Osteoblast (primary cell): ENCODE results near the gene MYOZ3. TPM values are rescaled to one million over a fixed set of nuclear protein-coding genes. Genes with fewer than 3 reads are reported as not detected.

ENCODE experiments used
- DNase-seq: peaks from one replicate; pipeline ENCODE4 v3.0.0; 2011; ENCODE audit warnings: low spot score, mixed read lengths; ENCODE audit not compliant: insufficient read length; ENCODE audit errors: missing footprints
- H2AFZ ChIP-seq: 2 replicates; pipeline ENCODE4 v1.6.0; 2011; ENCODE audit warnings: mild to moderate bottlenecking, low read length
- H3K27ac ChIP-seq: 2 replicates; pipeline ENCODE4 v1.5.1; 2011; ENCODE audit warnings: mild to moderate bottlenecking, low read depth, low read length, moderate library complexity
- H3K27me3 ChIP-seq: 2 replicates; pipeline ENCODE4 v1.6.0; 2012; ENCODE audit warnings: mild to moderate bottlenecking, control low read depth, inconsistent platforms, low read length, moderate library complexity; ENCODE audit not compliant: insufficient read depth
- H3K36me3 ChIP-seq: 2 replicates; pipeline ENCODE4 v1.5.1; 2011; ENCODE audit warnings: mild to moderate bottlenecking, low read length, control low read depth, moderate library complexity; ENCODE audit not compliant: insufficient read depth
- H3K4me1 ChIP-seq: 2 replicates; pipeline ENCODE4 v1.5.1; 2011; ENCODE audit warnings: mild to moderate bottlenecking, low read length, control low read depth, moderate library complexity; ENCODE audit not compliant: insufficient read depth
- H3K4me2 ChIP-seq: 2 replicates; pipeline ENCODE4 v1.6.0; 2011; ENCODE audit warnings: mild to moderate bottlenecking, low read length; ENCODE audit not compliant: insufficient read depth
- H3K4me3 ChIP-seq: fragments of 200-600 bp; sonication (generic); 3 replicates; pipeline ENCODE4 v1.5.1; 2012; ENCODE audit warnings: mild to moderate bottlenecking, low read length, inconsistent platforms; ENCODE audit not compliant: insufficient read depth
- H3K79me2 ChIP-seq: 2 replicates; pipeline ENCODE4 v1.6.0; 2012; ENCODE audit warnings: mild to moderate bottlenecking, low read length, control low read depth, inconsistent platforms; ENCODE audit not compliant: insufficient read depth
- H3K9me3 ChIP-seq: 2 replicates; pipeline ENCODE4 v1.5.1; 2011; ENCODE audit warnings: low read depth, low read length, control low read depth
- H4K20me1 ChIP-seq: 2 replicates; pipeline ENCODE4 v1.6.0; 2012; ENCODE audit warnings: mild to moderate bottlenecking, low read length, control low read depth; ENCODE audit not compliant: insufficient read depth
- CTCF ChIP-seq: IDR thresholded peaks from 2 replicates; pipeline ENCODE4 v1.5.1; 2011; ENCODE audit warnings: mild to moderate bottlenecking, low read depth, low read length, moderate library complexity; ENCODE audit errors: extremely low read depth
- total RNA-seq: library from RNA; depleted of rRNA; stranded (reverse); fragments of >200 nt; gene quantifications from 2 replicates; pipeline ENCODE4 v1.2.3, GENCODE V29; 2012

The MYOZ3 gene
- total RNA-seq, 1 donor: under 0.01 TPM

GRCh38 chr5:150670275-150670947 is 9.4 kb downstream of the MYOZ3 start:
- no peaks in the 10 kb centered on the region for H3K36me3 ChIP-seq
- H3K79me2 ChIP-seq: no peaks in the 10 kb centered on the region
- no peak overlapping the region for H2AFZ ChIP-seq
- peak; percentile 74 for DNase-seq
- H4K20me1 ChIP-seq: no peaks in the 10 kb centered on the region
- peaks cover 27% of the 10 kb centered on the region for H3K4me1 ChIP-seq
- no peak for TF ChIP-seq CTCF
- H3K4me2 ChIP-seq: no peak overlapping the region
- H3K9me3 ChIP-seq: no peaks in the 10 kb centered on the region
- H3K4me3 ChIP-seq: no peak overlapping the region
- peaks cover 6% of the 10 kb centered on the region for H3K27me3 ChIP-seq
- H3K27ac ChIP-seq: no peak overlapping the region

- DNase-seq: peak; percentile 32
- TF ChIP-seq CTCF: no peak
- H4K20me1 ChIP-seq: no peaks in the 10 kb centered on the region
- peaks cover 27% of the 10 kb centered on the region for H3K4me1 ChIP-seq
- H3K36me3 ChIP-seq: no peaks in the 10 kb centered on the region
- H3K27ac ChIP-seq: no peak overlapping the region
- H3K4me2 ChIP-seq: no peak overlapping the region
- H3K9me3 ChIP-seq: no peaks in the 10 kb centered on the region
- peaks cover 6% of the 10 kb centered on the region for H3K27me3 ChIP-seq
- H3K79me2 ChIP-seq: no peaks in the 10 kb centered on the region
- H3K4me3 ChIP-seq: no peak overlapping the region
- H2AFZ ChIP-seq: no peak overlapping the region
Observed at GRCh38 chr5:150670948-150671310, 9.9 kb downstream of the MYOZ3 start.

GRCh38 chr5:150671509-150672236 is 10.6 kb downstream of the MYOZ3 start:
- peak overlapping the region; percentile 69 for H3K4me3 ChIP-seq
- peak; percentile 57 for DNase-seq
- no peak for TF ChIP-seq CTCF
- H3K9me3 ChIP-seq: no peaks in the 10 kb centered on the region
- H3K4me2 ChIP-seq: peak overlapping the region; percentile 88
- no peaks in the 10 kb centered on the region for H3K36me3 ChIP-seq
- peaks cover 27% of the 10 kb centered on the region for H3K4me1 ChIP-seq
- H3K27me3 ChIP-seq: peaks cover 6% of the 10 kb centered on the region
- no peaks in the 10 kb centered on the region for H4K20me1 ChIP-seq
- H3K79me2 ChIP-seq: no peaks in the 10 kb centered on the region
- peak overlapping the region; percentile 76 for H2AFZ ChIP-seq
- H3K27ac ChIP-seq: no peak overlapping the region

- Histone ChIP-seq H3K27me3 (peaks cover 6% of the 10 kb centered on the region), H3K4me2 (peak overlapping the region; percentile 88), H3K4me3 (peak overlapping the region; percentile 69), H3K4me1 (peaks cover 27% of the 10 kb centered on the region), H3K36me3 (no peaks in the 10 kb centered on the region), H3K27ac (no peak overlapping the region), H3K9me3 (no peaks in the 10 kb centered on the region), H2AFZ (peak overlapping the region; percentile 78), H4K20me1 (no peaks in the 10 kb centered on the region), H3K79me2 (no peaks in the 10 kb centered on the region)
- no peak for TF ChIP-seq CTCF
- DNase-seq: peak; percentile 88
Observed at GRCh38 chr5:150672237-150672883, 11.3 kb downstream of the MYOZ3 start.
